K562 (cell line): ENCODE measurements around the gene TPD52L1. TPM values are rescaled to one million over a fixed set of nuclear protein-coding genes. Genes with fewer than 3 reads are reported as not detected.

ENCODE experiments used
- CC2D1A ChIP-seq: fragments of 450-650 bp; IDR thresholded peaks from 2 replicates; pipeline ENCODE4 v1.6.1; 2017; ENCODE audit warnings: mild to moderate bottlenecking
- CREB3L1 ChIP-seq: fragments of 450-650 bp; IDR thresholded peaks from 2 replicates; pipeline ENCODE4 v1.6.1; 2014; ENCODE audit warnings: low read depth, mild to moderate bottlenecking, moderate library complexity, borderline replicate concordance
- DIDO1 ChIP-seq: fragments of 450-650 bp; IDR thresholded peaks from 2 replicates; pipeline ENCODE4 v1.6.1; 2016; ENCODE audit warnings: low read depth, missing biosample characterization, missing genetic modification characterization
- EP300 ChIP-seq: IDR thresholded peaks from 2 replicates; pipeline ENCODE4 v1.6.1; 2012; ENCODE audit warnings: low read length, improper control_type of control experiment
- ETV6 ChIP-seq, 3 experiments: fragments of 150-350 bp in 1 of 3; sonication (generic) in 1 of 3; formaldehyde crosslinking in 1 of 3; IDR thresholded peaks; 2 replicates each; pipeline versions ENCODE4 v1.6.1 to v1.8.0; 2014 to 2022; ENCODE audit warnings: borderline replicate concordance in 2 of 3, low read depth in 2 of 3, antibody characterized with exemption in 1 of 3, low read length in 1 of 3, mild to moderate bottlenecking in 1 of 3, missing genetic modification reagents in 1 of 3
- FOXK1 ChIP-seq: sonication (generic); formaldehyde crosslinking; IDR thresholded peaks from 2 replicates; pipeline ENCODE4 v1.8.0; 2022; ENCODE audit warnings: missing genetic modification reagents, mild to moderate bottlenecking, borderline replicate concordance
- ILK ChIP-seq: fragments of 450-650 bp; IDR thresholded peaks from 2 replicates; pipeline ENCODE4 v1.6.1; 2016; ENCODE audit warnings: missing genetic modification characterization, low read depth, mild to moderate bottlenecking, missing compliant biosample characterization, moderate library complexity, borderline replicate concordance
- L3MBTL2 ChIP-seq: fragments of 450-650 bp; IDR thresholded peaks from 2 replicates; pipeline ENCODE4 v1.6.1; 2016; ENCODE audit warnings: mild to moderate bottlenecking, moderate library complexity
- NEUROD1 ChIP-seq: fragments of 150-350 bp; IDR thresholded peaks from 2 replicates; pipeline ENCODE4 v1.6.1; 2014; ENCODE audit warnings: borderline replicate concordance, low read length, low read depth; ENCODE audit not compliant: partially characterized antibody
- NFE2L1 ChIP-seq: fragments of 450-650 bp; IDR thresholded peaks from 2 replicates; pipeline ENCODE4 v1.6.1; 2016; ENCODE audit warnings: missing genetic modification characterization, low read depth, mild to moderate bottlenecking, missing compliant biosample characterization, moderate library complexity, borderline replicate concordance
- NFRKB ChIP-seq: fragments of 450-650 bp; IDR thresholded peaks from 2 replicates; pipeline ENCODE4 v1.6.1; 2016; ENCODE audit warnings: low read depth
- NR2C1 ChIP-seq, 2 experiments: fragments of 450-650 bp; IDR thresholded peaks; 2 replicates each; pipeline ENCODE4 v1.6.1; 2017; ENCODE audit warnings: mild to moderate bottlenecking in 2 of 2, antibody characterized with exemption in 1 of 2, inconsistent platforms in 1 of 2, missing compliant biosample characterization in 1 of 2, missing genetic modification characterization in 1 of 2
- RBBP5 ChIP-seq: fragments of 200-600 bp; sonication (generic); IDR thresholded peaks from 2 replicates; pipeline ENCODE4 v1.6.1; 2012; ENCODE audit warnings: borderline replicate concordance, mild to moderate bottlenecking, low read length, control low read depth, inconsistent platforms; ENCODE audit not compliant: insufficient read depth, poor library complexity, severe bottlenecking
- SMAD4 ChIP-seq: fragments of 250-450 bp; sonication (Bioruptor Pico); conservative IDR thresholded peaks from 2 replicates; pipeline ENCODE4 v1.8.0; 2021; ENCODE audit warnings: inconsistent platforms, mild to moderate bottlenecking, moderate library complexity
- TAF1 ChIP-seq: IDR thresholded peaks from 2 replicates; pipeline ENCODE4 v1.6.1; 2011; ENCODE audit warnings: mild to moderate bottlenecking, low read length, moderate library complexity; ENCODE audit not compliant: insufficient read depth, control insufficient read depth, severe bottlenecking; ENCODE audit errors: extremely low read depth
- ZFP1 ChIP-seq: fragments of 450-650 bp; formaldehyde crosslinking; IDR thresholded peaks from 2 replicates; pipeline ENCODE4 v1.4.0; 2020; ENCODE audit warnings: mild to moderate bottlenecking, mixed read lengths
- ZNF76 ChIP-seq: fragments of 250-450 bp; sonication (Bioruptor Pico); IDR thresholded peaks from 2 replicates; pipeline ENCODE4 v1.4.0; 2020; ENCODE audit warnings: mild to moderate bottlenecking, moderate library complexity, borderline replicate concordance
- polyA plus RNA-seq, 8 experiments: library from polyadenylated mRNA; depleted of rRNA in 4 of 8; stranded (reverse) in 5 of 8; unstranded in 3 of 8; fragments of >200 nt; fragmentation: Nextera tagmentation in 2 of 8; fragmentation: Illumina TruSeq in 1 of 8; extraction: Ambion mirVana in 2 of 8; extraction: Trizol in 1 of 8; gene quantifications; 2 replicates each; pipeline versions ENCODE4 v1.2.1 to v1.2.3, GENCODE V29; 2011 to 2014; ENCODE audit warnings: inconsistent platforms in 1 of 8, missing spikeins in 1 of 8
- total RNA-seq, 7 experiments: library from RNA; depleted of rRNA in 6 of 7; stranded (reverse); fragments of >200 nt in 6 of 7; fragmentation: Illumina TruSeq in 2 of 7; extraction: Trizol in 2 of 7; gene quantifications; 2 replicates each; pipeline versions ENCODE4 v1.2.1 to v1.2.3, GENCODE V29; 2011 to 2021; ENCODE audit warnings: low replicate concordance in 1 of 7

The TPD52L1 gene
- total and polyA plus RNA-seq, 9 of the 15 experiments (the other 6 are each of a cell fraction or from before 2014, with no cell fraction given): 12.9 to 149 (median 75.7) TPM

GRCh38 chr6:125303512-125303854 lies 149.9 kb downstream of the TPD52L1 start (continued):
- TF ChIP-seq CREB3L1 (0 out of 2 replicates have a peak, but pooled peaks have one; percentile 10), NEUROD1 (no peak), ZFP1 (CRISPR knock-in tag) (no peak), FOXK1 (CRISPR knock-in tag) (no peak), EP300 (0 out of 2 replicates have a peak, but pooled peaks have one; percentile 9), RBBP5 (no peak), NFE2L1 (tag) (no peak), L3MBTL2 (0 out of 2 replicates have a peak, but pooled peaks have one; percentile 34), ETV6 (IDR thresholded peaks at IDR 0.05; ENCODE audit: borderline replicate concordance in 1 of 2, low read depth in 2 of 2, low read length in 1 of 2) (peak in 1 of 2 experiments; percentile 45; a peak in 1 of 4 replicates), ETV6 (CRISPR knock-in tag; IDR thresholded peaks at IDR 0.05; ENCODE audit: borderline replicate concordance) (no peak), ILK (no peak), NFRKB (no peak), NR2C1 (IDR thresholded peaks at IDR 0.05) (no peak), NR2C1 (tag; IDR thresholded peaks at IDR 0.05) (0 out of 2 replicates have a peak, but pooled peaks have one; percentile 6), TAF1 (peak; percentile 3), SMAD4 (peak; percentile 50; the same call in 1 of the 2 replicates), ZNF76 (CRISPR knock-in tag) (no peak), DIDO1 (tag) (no peak), CC2D1A (peak; percentile 44; the same call in 1 of the 2 replicates)
- TF ChIP-seq, all 486 proteins: peak for 13
